NCI-H146 treated with DMSO at 0.1 percent for 48 hours (cell line): ENCODE measurements around the gene CFDP1.

Source experiments
- DNase-seq: peaks from one replicate; lab custom pipeline; 2025; ENCODE audit not compliant: unreplicated experiment; lab: John Stamatoyannopoulos, UW

The CFDP1 gene

GRCh38 chr16:75326333-75326732, 107.0 kb downstream of the CFDP1 start:
- peak; percentile 34 for DNase-seq

DNA sequence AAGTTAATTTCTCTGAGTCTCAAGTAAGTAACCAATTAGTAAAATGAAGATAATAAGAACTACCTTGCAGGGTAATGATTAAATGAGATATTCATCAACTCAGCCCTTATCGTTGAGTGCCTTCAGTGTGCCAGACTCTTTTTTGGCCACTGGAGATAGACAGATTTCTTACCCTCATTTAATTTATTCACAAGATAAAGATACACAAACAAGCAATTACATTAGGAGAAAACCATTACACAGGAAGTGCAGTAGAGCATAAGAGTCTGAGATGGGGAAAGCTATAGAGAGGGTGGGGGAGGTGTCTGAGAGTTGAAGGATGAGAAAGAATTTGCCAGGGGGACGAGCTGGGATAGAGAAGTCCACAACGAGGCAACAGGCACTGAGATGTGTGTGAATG, 109.4 kb downstream of the CFDP1 start:
- DNase-seq, result no peak

DNA sequence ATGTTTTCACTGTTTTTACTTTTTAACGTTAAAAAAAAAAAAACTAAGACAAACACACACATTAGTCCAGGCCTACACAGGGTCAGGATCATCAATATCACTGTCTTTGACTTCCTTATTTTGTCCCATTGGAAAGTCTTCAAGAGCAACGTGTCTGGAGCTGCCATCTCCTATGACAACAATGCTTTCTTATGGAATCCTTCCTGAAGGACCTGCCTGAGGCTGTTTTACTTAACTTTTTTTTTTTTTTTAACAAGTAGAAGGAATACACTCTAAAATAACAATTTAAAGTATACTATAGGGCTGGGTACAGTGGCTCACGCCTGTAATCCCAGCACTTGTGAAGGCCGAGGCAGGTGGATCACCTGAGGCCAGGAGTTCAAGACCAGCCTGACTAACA, 110.1 kb downstream of the CFDP1 start:
- DNase-seq, result no peak

- no peak for DNase-seq
These were observed 110.6 kb downstream of the CFDP1 start for GRCh38 chr16:75322740-75323139.

DNA sequence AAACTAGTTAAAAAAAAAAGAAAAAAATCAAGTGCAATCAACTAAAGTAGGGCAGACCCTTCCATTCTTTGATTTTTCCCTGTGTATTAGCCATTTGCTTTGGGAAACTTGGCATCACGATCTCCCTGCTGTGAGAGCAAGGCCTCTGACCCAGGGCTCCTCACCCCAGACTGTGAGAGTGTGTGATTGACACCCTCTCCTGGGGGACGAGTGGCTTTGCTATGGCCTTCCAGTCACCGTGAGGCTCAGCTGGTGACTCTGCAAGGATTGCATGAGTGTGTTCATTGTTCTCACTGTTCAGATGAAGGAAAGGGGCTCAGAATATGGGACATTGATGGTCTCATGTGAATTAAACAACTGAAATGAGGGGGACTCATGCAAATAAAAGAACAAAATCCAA, 112.9 kb downstream of the CFDP1 start:
- DNase-seq, result no peak

GRCh38 chr16:75319513-75320411, 113.5 kb downstream of the CFDP1 start:
- DNase-seq, result no peak

GRCh38 chr16:75318737-75319136, 114.6 kb downstream of the CFDP1 start:
- DNase-seq, result no peak

DNA sequence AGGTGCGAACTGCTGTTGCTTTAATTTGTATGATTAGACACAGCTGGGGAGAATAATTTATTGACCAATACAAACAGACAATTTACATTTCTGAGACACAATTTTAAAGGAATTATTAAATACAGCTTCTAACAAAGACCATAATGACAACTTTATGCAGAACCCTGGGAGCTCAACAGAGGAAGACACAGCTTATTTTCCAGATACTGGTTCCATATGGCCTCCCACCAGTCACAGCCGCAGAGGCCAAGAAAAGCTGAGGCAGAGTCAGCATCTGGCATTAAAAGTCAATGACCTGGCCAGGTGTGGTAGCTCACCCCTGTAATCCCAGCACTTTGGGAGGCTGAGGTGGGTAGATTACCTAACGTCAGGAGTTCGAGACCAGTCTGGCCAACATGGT, 115.8 kb downstream of the CFDP1 start:
- no peak for DNase-seq

DNA sequence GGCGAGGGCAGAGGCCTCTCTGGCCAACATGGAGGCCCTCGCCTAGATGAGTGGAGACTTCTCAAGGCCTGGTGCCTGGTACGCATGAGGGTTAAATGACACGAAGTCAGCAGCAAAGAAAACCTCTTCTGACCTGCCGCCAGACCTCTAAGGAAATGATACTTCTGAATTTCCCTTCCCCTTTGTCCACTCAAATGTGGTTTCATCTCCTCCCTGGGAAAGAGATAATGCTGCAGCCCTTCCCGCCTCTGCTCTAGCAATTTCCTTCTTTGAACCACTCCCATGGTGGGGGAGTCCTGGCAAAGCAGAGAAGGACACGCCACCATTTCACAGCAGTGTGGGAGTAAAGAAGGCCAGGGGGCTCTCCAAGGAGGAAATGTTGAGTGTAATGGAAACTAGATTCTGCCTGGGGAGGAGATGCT, 116.2 kb downstream of the CFDP1 start:
- no peak for DNase-seq

DNA sequence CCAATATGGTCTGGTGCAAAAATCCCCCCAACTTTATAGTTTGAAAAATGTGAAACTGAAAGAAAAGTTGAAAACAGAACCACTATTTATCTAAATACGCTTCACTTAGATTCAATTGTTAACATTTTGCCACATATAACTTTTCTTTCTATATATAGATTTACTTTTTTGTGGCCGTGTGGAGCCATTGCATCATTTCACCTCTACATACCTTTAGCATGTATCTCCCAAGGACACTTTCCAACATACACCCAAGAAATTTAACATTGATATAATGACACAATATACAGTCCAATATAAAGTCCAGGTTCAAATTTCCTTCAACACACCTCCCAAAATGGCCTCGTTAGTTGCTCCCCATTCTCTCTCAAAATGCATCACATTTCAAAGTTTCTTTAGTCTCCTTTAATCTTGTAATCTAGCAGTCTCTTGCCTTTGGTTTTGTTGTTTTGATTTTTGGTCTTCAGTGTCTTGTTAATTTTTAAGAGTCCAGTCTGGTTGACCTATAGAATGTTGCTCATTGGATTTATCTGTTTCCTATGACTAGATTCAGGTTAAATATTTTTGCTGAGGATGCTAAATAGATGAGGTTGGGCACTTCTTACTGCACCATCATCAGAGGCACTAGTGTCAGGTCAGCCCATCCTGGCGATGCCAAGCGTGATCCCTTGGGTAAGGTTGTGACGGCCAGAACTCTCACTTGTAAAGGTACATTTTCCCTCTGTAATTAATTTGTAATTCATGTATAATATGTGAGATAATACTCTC, 117.6 kb downstream of the CFDP1 start:
- DNase-seq, result no peak

DNA sequence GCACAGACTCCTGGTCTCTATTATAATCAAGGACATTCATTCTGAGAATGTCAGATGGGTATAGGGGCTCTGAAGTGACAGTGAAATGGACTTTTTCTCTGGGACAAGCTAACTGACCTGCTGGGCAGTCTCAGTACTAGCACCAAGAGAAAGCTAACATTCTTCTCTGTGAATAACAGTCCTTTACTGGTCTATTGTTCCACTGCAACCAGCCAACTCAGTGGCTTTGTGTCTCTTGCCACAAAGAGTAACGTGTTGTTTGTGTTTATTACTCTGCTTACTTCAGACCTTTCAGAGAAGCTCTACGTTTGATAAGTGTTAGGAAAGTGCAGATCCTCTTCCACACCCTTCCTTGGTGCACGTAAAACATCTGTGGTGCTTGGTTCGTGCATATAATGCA, 120.4 kb downstream of the CFDP1 start:
- no peak for DNase-seq

DNA sequence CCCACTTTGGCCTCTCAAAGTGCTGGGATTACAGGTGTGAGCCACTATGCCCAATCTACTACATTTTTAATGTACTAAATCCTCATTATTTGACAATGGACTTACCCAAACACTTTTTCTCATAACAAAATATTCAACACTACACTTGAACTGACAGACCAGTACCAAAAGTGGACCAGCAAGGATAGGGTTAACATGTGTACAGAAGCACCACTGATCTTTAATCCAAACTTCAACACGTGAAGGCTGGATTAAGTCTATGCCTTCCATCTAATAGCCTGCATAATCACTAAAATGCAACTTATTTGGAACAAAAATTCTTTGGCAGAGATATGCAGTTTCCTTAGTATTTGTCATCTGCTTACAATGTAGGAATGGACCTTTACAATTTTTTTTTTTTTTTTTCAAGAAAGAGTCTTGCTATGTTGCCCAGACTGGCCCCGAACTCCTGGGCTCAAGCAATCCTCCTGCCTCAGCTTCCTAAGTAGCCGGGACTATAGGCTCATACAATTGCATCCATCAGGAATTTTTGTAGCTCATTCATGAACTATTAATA, 121.8 kb downstream of the CFDP1 start:
- no peak for DNase-seq

DNA sequence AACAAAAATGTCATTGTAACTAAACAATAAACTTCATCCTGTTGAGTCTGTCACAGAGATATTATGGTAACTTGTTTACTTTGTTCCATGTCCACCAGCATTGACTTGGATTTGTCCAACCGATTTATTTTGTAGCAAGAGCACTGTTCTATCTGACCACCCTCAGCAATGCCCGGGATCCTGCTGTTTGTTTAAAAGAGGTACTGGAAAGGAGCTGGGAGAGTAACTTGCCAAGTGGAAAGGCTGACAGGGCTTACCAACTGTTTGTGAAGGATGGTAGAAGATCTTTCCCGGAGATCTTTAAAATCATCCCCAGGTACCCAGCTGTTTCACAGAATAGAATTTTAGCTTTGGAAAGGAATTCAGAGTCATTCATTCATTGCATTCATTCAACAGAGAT, 122.8 kb downstream of the CFDP1 start:
- no peak for DNase-seq

GRCh38 chr16:75309899-75310430, 123.3 kb downstream of the CFDP1 start:
- no peak for DNase-seq

DNA sequence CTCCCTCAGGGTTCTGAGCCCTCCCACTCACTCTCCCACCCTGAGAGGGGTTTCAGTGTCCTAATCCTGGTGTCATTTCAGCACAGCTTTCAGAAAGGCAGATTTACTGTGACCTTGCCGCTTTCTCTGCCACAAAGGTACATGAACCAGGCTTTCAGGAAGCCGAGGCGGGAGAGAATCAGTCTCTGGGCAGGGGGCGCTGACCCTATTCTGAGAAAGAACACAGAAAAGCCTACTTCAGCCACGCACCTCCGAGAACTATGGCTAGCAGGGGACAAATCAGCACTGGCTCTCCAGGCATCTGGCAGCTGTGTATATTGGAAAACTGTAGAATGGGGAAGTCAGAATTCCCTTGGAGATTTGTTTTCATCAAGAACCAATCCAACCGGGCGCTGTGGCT, 124.1 kb downstream of the CFDP1 start:
- no peak for DNase-seq

DNA sequence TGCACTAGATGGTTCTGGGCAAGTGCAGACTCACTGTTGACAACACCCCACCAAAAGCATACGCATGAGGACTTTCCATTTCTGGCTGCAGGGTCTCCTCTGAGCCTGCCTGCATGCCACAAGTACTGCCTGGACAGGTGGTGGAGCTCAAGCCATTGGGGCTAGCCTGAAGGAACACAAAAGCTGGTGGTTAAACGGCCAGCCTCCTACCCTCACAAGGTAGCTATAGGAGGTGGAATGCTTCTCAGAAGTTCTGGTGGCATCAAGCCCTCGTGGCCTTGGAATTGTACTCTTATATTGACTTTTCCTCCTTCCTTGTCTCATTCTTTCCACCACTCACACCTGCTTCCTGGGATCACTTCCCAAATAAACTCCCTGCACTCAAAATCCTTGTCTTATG, 125.3 kb downstream of the CFDP1 start:
- no peak for DNase-seq

GRCh38 chr16:75307506-75307905, 125.8 kb downstream of the CFDP1 start:
- DNase-seq, result no peak

- DNase-seq, result no peak
These were observed 127.1 kb downstream of the CFDP1 start for GRCh38 chr16:75306099-75306762.

GRCh38 chr16:75305364-75306098, 127.8 kb downstream of the CFDP1 start:
- no peak for DNase-seq

DNA sequence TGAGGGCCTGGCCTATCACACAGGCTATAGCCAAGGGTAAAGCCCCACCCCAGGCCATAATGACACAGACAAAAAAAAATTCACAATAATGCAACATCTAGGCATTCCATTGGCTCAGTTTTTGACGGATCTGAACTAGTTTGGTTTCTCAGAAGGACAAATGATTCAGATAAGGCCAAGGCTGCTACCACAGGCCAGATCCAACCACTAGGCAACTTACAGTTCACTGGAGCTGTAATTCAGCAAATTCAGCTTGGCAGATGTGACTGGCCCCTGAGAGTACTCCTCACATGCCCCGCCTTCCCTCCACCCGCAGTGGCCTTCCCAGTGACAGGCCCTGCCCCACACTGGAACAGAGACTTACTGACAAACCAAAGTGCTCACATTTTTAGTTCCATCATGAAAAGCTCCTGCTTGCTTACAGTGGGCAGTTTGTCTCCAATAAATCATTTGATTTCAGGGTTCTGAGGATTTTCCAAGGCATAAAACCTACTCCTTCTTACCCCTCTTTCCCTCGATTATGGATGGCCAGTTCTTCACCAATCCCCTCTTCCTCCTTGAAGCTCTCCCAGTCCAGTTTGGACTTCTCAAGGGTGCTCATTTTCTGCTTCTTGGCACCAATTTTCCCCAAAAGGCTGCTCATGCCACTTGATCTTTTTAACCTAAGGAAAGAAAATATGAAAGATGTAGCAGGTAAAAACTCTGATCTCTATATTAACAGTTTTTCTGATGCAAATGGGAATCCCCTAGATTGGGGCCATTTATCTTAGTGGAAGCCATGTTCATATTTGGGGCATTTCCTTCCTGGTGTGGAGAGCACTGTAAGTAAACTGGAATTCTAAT, 128.6 kb downstream of the CFDP1 start:
- no peak for DNase-seq
